ENCODE data around the gene ZC3H18. TPM values are rescaled to one million over a fixed set of nuclear protein-coding genes. Genes with fewer than 3 reads are reported as not detected.
"Not testable (repeated sequence)": the region's sequence is repeated elsewhere in the genome, so short reads cannot be mapped to it uniquely, and the experiment has no call there.

ZC3H18 gene
- total RNA-seq, 1 donor from 2014 or later = 44.5 TPM

DNA sequence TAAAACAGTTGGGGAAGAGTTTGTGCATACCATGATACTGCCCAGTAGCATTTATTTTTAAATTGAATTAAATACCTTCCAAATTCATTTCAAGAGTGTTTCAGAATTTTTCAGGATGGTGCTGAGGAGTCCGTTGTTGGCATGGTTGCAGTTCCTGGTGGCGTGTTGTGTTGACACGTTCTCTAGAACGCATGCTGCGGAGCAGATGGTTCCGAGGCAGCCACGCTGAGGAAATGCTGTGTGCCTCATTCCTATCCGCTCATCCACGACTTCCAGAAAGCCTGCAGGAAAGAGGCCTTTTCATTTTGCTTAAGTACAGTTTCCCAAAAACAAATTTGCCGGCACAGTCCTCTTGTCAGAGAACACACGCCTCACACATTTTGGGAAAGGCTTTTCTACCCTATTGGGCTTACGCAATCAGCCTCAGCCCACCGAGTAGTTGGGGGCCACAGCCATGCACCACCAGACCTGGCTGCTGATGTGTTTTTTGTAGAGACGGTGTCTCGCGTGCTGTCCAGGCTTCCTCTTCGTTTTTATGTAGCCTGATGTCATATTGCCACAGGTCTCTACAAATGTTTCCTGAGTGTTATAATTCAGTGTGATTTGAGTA is 36.0 kb downstream of the ZC3H18 start:
- DNase-seq (no peak), ATAC-seq (no peak)
- Histone ChIP-seq H3K27me3 (no peaks in the 10 kb centered on the region), H3K4me3 (no peak overlapping the region), H3K36me3 (peaks cover 63% of the 10 kb centered on the region), H3K9me3 (no peaks in the 10 kb centered on the region), H3K4me1 (no peaks in the 10 kb centered on the region), H3K27ac (no peak overlapping the region)
- TF ChIP-seq, protein P1, sequence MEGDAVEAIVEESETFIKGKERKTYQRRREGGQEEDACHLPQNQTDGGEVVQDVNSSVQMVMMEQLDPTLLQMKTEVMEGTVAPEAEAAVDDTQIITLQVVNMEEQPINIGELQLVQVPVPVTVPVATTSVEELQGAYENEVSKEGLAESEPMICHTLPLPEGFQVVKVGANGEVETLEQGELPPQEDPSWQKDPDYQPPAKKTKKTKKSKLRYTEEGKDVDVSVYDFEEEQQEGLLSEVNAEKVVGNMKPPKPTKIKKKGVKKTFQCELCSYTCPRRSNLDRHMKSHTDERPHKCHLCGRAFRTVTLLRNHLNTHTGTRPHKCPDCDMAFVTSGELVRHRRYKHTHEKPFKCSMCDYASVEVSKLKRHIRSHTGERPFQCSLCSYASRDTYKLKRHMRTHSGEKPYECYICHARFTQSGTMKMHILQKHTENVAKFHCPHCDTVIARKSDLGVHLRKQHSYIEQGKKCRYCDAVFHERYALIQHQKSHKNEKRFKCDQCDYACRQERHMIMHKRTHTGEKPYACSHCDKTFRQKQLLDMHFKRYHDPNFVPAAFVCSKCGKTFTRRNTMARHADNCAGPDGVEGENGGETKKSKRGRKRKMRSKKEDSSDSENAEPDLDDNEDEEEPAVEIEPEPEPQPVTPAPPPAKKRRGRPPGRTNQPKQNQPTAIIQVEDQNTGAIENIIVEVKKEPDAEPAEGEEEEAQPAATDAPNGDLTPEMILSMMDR (IDR thresholded peaks at IDR 0.05) = no peak
- intact Hi-C loops (cut with DNase I) = no loop called here

DNA sequence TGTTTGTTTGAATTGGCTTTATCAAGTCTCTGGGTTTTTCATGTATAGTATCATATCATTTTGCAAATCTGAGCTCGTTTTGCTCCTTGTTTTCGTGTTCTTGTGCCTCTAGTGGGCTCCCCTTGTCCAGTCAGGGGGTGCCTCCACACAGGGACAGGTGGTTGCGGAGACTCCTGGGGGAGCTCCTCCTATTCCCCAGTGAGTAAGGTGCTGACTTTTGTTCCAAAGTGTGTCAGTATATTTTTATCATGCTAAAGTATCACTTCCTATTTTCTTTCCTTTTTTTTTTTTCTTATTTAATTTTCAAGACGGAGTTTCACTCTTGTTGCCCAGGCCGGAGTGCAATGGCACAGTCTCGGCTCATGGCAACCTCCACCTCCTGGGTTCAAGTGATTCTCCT is 37.9 kb downstream of the ZC3H18 start:
- DNase-seq (no peak), ATAC-seq (no peak)
- TF ChIP-seq, protein P1 (IDR thresholded peaks at IDR 0.05) = no peak
- no peaks in the 10 kb centered on the region for H3K9me3 ChIP-seq
- intact Hi-C loops (cut with DNase I) = no loop called here
- H3K36me3 ChIP-seq = peaks cover 74% of the 10 kb centered on the region
- H3K27ac ChIP-seq = no peak overlapping the region
- no peaks in the 10 kb centered on the region for H3K27me3 ChIP-seq
- no peak overlapping the region for H3K4me3 ChIP-seq
- H3K4me1 ChIP-seq = no peaks in the 10 kb centered on the region

DNA sequence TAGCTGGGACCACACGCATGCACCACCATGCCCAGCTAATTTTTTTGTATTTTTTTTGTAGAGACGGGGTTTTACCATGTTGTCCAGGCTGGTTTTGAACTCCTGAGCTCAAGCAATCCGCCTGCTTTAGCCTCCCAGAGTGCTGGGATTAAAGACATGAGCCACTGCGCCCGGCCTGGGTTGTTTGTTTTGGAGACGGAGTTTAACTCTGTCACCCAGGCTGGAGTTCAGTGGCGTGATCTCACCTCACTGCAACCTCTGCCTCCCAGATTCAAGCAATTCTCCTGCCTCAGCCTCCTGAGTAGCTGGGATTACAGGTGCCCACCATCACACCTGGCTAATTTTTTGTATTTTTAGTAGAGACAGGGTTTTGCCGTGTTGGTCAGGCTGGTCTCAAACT is 39.2 kb downstream of the ZC3H18 start:
- intact Hi-C loops (cut with DNase I); H3K27ac ChIP-seq; ATAC-seq; H3K27me3 ChIP-seq; H3K9me3 ChIP-seq; DNase-seq; H3K4me3 ChIP-seq; H3K4me1 ChIP-seq: not testable (repeated sequence)
- H3K36me3 ChIP-seq = peaks cover 80% of the 10 kb centered on the region

DNA sequence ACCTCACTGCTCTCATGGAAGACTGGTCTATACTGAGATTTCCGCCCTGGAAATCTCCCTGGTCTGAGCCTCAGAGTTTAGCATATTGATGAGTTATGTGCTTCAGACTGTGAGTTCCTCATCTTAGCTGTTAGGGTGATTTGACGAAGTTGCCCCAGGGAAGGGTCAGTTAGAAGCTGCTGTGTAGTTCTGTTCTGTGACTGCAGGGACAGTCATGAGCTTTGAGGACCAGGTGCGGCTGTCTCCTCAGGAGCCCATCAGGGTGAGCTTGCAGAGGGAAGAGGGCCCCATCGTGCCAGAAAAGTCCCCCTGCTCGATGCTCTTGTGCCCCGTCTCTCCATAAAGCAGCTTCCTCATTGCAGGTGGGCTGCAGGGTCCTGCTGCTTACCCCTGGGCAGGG is 39.9 kb downstream of the ZC3H18 start:
- DNase-seq (no peak), ATAC-seq (no peak)
- Histone ChIP-seq H3K9me3 (no peaks in the 10 kb centered on the region), H3K27ac (no peak overlapping the region), H3K4me3 (no peak overlapping the region), H3K4me1 (no peaks in the 10 kb centered on the region), H3K27me3 (no peaks in the 10 kb centered on the region), H3K36me3 (peaks cover 80% of the 10 kb centered on the region)
- TF ChIP-seq, protein P1 (IDR thresholded peaks at IDR 0.05) = no peak
- intact Hi-C loops (cut with DNase I) = no loop called here

DNA sequence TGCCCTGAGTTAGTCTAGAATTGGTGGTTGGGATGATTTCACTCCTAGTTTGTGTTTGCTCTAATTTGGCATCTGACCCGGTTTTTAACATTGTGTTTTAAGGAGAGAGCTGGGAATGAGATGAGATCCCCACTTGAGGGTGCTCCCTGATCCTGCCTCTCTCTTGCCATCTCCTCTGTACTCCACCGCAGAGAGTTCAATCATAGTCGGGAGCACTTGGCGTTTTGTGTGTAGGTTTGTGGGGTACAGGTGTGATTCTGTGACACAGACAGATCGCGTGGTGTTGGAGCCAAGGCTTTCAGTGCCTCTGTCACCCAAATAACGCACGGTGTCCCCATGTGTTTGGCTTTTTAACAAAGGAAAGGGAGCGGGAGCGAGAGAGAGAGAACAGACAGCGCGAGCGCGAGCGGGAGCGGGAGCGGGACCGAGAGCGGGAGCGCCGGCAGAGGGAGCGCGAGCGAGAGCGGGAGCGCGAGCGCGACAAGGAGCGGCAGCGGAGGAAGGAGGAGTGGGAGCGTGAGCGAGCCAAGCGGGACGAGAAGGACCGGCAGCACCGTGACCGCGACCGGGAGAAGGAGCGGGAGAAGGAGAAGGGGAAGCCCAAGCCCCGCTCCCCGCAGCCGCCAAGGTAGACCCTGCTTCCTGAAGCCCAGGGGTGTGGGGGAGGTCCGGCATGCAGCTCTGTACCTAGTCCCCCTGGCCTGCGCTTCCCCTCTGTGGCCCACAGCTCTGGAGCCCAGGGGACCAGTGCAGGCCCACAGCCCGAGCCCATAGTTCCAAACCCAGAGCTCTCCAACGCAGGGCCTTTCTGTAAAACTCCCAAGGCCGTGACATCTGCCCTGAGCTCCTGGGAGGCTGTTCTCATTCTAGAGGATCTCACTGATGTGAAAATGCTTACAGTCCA is 41.0 kb downstream of the ZC3H18 start:
- ATAC-seq (no peak), DNase-seq (no peak)
- H3K36me3 ChIP-seq = peaks cover 72% of the 10 kb centered on the region
- intact Hi-C loops (cut with DNase I) = no loop called here
- no peaks in the 10 kb centered on the region for H3K9me3 ChIP-seq
- no peaks in the 10 kb centered on the region for H3K4me1 ChIP-seq
- no peak overlapping the region for H3K4me3 ChIP-seq
- no peaks in the 10 kb centered on the region for H3K27me3 ChIP-seq
- H3K27ac ChIP-seq = no peak overlapping the region
- TF ChIP-seq, protein P1 (IDR thresholded peaks at IDR 0.05) = no peak

DNA sequence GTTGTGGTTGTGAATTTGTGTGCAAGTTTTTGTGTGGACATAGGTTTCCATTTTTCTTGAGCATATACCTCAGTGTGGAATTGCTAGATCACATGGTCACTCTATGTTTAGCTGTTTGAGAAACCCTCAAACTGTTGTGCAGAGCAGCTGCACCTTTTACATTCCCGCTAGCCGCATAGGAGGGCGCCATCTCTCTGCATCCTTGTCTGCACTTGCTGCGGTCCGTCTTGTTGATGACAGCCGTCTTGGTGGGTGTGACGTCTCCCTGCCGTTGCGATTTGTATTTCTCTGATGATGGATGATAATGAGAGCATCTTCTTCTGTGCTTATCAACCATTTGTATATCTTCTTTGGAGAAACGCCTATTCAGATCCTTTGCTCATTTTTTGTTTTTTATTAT is 43.1 kb downstream of the ZC3H18 start:
- TF ChIP-seq, protein P1 (IDR thresholded peaks at IDR 0.05) = no peak
- intact Hi-C loops (cut with DNase I) = no loop called here
- no peak overlapping the region for H3K27ac ChIP-seq
- ATAC-seq = no peak
- no peaks in the 10 kb centered on the region for H3K9me3 ChIP-seq
- H3K4me1 ChIP-seq = no peaks in the 10 kb centered on the region
- no peaks in the 10 kb centered on the region for H3K27me3 ChIP-seq
- H3K4me3 ChIP-seq = no peak overlapping the region
- DNase-seq = no peak
- H3K36me3 ChIP-seq = peaks cover 51% of the 10 kb centered on the region

Data from upper lobe of right lung (tissue), 1 donor.